A204.1 (cell line): ENCODE results near the gene MRPL43.

Source experiments
- FAIRE-seq: peaks from 2 replicates; lab custom pipeline; 2012; peaks lifted over from hg19 to GRCh38; lab: Jason Lieb, UNC

The MRPL43 gene

DNA sequence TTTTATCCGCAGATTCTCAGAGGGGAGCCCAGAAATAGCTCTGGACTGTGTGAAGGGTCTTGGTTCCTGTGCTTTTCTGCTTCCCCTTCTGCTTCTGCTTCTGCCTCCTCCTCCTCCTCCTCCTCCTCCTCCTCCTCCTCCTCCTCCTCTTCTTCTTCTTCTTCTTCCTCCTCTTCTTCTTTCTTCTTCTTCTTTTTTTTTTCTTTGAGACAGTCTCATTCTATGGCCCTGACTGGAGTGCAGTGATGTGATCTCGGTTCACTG is 32.1 kb upstream of the MRPL43 start:
- FAIRE-seq: no peak

DNA sequence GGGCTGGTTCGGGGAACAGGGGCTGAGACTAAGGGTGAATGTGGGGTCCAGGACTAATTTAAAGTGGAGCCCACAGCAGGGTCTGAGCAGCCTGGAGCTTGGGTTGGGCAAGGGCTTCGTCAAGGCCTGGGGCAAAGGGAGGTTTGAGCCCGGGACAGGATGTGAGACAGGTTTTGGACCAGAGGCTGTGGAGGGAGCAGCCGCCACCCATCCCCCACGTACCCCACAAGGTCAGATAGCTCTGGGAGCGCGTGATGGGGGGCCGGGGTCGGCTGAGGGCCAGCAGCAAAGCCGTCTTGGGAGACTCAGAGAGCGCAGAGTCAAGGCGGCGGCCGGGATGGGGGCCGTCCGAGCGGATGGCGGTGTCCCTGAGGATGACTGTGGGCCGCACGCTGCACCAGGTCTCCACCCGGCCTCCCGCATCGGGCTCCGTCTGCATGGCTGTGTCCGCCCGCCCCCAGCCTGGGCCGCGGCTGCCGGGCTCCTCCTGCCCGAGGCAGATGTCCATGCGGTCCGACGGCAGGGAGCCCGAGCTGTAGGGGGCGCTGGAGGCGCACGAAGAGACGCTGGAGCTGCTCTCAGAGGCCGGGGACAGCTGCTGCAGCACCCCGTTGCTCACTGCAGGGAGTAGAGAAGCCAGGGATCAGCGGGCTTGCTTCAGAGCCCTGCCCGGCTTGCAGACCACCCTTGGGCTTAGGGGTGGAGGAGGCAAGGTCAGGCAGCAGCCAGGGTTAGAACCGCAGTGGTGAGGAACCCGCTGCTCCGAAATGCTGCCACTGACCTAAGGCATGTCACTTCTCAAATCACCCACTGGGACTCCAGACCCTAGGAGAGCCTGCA is 31.5 kb upstream of the MRPL43 start:
- FAIRE-seq: no peak

DNA sequence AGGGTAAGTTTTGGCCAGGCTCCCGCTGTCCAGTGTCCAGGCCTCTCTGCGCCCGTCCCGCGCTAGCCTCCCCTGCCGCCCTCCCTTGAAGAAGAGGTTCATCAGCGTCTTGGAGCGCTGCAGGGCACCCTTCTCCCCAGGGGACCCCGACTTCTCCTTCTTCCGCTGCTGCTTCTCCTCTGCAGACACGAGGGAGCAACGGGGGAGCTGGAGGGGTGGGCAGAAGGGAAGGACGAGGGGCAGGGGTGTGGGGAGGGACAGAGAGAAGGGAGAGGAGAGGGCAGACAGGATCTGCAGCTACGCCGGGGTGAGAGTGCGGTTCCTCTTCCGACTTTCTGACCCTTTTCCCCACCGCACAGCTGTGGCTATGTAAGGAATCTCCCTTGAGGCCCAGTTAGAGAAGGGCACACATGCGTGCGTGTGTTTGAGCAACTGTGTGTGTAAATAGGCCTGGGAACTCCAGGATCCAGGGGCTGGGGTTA is 30.9 kb upstream of the MRPL43 start:
- FAIRE-seq: no peak

DNA sequence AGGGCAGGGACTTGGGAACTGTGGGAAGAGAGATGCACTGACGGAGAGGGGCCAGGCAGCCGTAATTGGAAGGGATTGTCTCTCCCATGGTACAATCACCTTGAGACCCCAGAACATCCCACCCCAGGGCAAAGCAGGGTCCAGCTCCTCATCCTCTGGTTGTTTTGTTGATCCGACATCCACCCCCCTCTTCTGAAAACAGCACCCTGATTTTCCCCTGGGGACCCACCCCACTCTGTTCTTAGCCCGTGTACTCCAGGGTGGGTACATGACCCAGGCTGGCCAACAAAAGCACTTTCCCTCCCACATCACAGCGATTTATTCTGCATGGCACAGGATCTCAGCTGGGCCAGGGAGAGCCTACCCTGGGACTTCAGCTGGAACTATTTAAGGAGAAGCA is 29.5 kb upstream of the MRPL43 start:
- FAIRE-seq: no peak

DNA sequence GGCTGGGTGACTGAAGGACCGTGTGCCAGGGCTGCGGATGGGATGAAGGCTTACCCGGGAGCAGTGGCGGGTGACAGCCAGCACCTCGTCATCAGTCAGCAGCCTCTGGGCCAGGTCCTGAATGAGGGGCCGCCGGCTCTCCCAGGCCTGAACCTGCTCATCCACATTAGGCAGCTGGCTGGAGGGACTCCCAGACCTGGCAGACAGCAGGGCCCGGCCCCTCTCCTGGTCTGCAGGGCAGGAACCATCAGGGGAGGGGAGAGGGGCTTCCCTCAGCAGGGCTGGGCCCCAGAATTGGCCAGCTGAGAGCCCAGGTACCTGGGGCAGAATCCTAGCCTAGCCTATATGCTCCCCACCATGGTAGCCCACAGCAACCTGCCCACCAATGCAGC is 28.3 kb upstream of the MRPL43 start:
- FAIRE-seq: no peak

DNA sequence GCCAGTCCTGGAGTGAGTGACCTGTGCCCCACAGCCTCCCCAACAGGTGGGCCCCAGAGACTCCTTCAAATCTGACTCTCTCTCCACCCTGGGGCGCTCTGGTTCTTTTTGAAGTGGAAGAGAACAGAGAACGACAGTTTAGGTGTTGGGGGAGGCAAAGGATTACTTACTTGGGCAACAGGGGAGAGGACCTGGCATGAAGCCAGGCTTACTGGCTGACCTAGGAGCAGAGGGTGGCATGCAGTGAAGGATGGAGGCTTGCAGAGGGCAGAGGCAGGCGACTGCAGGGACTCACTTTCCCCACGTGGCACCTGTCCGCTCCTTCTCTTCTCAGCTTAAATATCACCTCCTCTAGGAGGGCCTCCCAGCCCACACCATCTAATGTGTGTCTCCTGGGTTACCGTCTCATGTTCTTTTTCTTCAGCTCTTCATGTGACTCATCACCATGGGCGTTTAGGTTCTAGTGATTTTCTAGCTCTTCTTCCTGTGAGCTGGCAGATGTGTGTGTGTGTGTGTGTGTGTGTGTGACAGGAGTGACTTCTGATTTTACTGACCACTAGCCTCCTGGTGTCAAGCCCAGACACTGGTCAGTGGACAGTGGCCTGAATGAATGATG is 27.8 kb upstream of the MRPL43 start:
- FAIRE-seq: no peak

DNA sequence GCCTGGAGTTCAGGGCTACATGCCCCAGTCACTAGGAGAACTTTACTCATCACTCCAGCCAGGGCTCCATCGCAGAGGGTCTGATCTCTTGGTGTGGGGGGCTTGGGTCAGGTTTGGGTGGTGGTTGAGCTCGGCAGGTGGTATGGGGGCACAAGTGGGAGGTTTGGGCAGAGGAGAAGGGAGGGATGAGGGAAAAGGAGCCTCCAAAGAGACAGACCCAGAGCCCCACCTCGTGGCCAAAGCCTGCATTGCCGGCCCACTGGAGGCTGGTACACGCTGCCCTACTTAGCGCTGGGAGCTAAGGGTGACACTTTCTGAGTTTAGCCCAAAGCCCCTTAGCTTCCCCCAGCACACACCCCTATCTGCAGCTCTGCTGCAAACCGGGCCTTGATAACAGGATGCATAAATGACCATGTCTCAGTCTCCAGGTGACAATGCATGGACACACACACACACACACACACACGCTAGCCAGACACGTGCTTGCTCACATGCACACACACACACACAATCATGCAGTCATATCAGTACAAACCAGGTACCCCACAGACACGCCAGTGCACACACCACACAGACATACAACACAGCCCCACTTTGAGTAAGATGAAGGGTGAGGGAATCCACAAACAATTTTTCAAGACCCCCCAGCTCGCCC is 27.1 kb upstream of the MRPL43 start:
- FAIRE-seq: no peak

DNA sequence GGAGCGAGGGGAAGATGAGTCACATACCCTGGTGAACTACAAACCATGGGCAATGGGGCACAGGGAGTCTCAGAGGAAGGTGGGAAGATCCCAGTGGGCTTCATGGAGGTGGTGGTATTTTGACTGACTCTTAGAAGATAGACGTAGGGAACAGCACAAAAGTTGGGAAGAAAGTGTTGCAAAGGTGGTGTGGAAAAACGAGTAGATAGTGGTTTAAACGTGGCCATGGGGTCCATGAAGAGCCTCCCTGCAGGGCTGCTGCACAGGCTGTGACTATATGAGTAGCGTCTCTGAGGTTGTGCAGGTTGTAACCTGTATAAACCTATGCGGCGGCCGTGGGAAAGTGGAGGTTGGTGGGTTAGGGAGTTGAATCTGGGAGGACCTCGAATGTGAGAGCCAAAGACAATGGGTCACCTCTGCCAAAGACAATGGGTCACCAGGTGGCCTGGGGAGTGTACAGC is 26.1 kb upstream of the MRPL43 start:
- FAIRE-seq: no peak

DNA sequence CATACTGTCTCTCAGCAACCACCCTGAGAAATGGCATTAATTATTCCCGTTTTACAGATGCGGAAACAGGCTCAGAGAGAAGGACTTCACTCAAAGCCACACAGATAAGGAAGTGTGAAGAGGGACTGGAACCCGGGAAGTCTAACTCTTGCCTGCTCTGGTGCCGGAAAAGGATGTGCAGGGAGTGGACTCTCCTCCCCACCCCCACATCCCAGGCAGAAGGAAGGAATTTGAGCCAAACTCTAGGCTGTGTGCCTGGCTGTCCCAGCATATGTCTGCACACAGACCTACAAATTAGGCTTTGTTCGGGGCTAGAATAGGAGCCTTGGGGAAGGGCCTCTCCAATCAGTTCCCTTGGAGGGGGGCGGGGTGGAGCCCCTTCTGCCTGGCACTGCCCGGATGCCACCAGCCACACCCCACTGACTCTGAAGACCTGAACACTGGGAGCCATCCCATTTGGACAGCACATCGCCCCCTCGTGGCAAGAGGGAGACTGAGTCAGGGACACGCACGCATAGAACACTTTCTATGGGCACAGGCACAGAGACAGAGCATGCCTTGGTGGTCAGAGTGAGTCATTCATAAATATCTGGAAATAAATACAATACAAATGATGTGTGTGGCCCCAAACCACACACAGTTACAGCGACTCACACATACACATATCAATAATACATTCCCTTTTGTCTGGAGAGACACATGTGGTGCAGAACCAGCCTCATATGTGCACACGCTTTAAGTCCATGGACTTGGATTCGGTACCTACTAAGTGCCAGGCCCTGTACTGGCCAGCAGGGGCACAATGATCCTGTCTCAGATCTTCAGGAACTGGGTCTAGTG is 25.4 kb upstream of the MRPL43 start:
- FAIRE-seq: peak; percentile 16

DNA sequence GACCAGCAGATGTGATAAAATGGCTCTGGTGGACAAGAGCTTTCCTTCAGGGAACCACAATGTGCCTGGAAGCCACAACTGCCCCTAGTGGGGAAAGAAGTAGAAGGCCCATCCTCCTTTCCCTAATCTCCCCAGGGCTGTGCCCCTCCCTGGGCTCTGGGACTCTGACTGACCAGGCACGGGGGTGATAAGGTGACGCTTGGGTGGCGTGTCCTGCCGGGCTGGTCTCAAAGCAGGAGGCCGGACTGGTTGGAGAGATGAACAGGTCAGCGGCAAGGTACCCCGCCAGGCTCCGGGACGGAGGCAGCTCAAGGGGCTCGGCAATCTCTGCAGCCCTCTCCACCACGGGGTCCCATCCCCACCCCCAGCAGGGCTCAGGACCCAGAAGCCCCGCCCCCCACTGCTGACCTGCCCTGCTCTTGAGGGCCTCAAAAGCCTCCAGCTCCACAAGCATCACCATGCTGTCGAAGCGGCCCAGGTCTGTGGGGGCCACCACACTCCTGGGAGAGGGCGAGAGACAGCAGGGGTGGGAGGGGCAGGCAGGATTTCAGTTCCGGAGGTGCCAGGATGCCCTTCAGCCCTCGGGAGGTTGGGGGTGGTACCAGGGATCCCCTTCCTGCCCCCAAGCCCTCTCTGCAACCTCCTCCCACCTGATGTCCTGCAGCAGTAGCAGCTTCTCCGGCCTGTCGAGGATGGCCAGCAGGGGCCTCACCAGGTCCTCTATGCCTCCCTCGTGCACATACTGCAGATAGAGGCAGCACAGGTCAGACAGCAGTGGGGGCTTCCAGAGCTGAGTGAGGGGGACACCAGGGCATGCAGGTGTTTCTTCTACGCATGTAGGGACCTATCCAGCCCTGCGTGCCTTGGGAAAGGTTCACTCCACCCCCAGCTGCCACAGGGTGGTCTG is 24.5 kb upstream of the MRPL43 start:
- FAIRE-seq: no peak

DNA sequence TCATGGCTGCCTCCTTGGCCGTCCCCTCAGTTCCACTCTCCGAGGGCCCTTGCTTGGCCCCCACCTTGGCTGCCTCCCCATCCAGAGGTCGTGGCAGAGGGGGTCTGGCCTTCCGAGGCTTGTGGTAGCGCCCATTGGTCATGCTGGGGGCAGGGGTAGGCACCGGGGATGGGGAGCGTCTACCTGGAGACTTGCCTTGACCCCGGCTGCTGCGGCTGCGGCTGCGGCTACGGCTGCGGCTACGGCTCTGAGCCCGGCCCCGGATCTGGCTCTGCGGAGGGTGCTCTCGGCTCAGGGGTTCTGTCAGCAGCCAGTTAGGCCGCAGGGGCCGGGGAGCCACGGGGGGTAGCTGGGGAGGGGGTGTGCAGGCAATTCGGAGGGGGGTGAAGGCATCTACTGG is 23.0 kb upstream of the MRPL43 start:
- no peak for FAIRE-seq

DNA sequence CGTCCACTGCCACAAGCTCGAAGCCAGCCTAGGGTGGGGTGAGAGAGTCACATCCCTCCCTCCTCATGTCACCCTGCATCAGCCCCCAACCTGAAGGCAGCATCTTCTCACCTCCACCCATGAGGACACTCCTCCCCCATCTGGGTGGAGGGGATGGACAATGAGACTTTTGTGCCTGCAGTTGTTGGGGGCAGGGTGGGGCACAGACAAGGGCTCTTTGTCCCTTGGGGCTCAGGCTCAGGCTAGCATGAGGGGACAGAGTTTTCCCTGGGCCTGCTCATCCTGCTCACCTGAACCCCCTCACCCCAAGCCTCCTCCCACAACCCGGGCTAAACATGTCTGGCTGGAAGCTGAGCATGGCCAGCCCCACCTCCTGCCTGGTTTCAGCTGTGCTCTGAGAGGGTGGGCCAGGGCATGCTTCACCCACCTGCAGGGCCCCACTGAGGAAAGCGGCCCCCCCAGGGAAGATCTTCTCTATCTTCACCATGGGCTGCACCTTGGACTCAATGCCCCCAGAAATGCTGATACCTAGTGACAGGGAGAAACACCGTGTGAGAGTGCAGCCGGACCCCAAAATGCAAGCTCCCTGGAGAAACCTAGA is 21.6 kb upstream of the MRPL43 start:
- no peak for FAIRE-seq

DNA sequence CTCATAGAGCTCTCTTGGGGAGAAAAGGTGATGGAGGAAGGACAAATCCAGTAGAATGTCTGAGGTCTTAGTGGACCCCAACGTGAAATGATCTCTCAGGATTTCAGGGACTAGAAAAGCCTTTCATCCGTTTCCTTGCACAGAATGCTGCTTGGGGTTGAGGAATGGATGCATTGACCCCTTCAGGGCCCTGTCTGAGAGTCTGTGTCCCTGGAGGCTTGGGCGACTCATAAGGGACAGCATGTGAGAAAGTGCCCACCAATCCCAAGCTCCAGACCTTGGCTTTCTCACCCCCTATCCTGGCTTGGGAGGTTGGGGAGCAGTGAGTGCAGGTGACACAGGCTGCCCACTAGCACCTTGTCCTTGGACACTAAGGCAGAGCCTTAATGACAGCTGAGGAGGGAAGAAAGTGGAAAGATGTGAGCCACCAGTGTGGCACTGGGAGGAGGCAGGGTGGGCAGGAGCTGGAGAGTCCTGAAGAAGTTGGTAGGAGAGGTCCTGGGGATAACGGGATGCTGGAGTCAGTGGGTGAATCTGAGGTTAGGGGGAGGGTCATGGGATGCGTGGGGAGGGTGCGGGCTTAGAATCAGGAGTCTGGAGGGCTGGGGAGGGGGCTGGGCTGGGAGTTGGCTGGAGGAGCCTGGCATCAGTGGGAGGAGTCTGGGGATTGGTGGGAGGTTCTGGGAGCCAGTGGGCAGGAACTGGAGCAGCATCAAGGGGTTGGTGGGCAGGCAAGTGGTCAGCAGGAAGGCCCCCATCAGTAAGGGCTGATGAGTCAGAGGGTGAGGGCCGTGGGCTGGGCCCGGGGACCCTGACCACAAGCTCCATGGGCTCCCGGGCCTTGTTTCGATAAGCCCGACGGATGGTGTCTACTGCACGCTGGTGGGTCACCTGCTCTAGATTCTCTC is 20.9 kb upstream of the MRPL43 start:
- no peak for FAIRE-seq

DNA sequence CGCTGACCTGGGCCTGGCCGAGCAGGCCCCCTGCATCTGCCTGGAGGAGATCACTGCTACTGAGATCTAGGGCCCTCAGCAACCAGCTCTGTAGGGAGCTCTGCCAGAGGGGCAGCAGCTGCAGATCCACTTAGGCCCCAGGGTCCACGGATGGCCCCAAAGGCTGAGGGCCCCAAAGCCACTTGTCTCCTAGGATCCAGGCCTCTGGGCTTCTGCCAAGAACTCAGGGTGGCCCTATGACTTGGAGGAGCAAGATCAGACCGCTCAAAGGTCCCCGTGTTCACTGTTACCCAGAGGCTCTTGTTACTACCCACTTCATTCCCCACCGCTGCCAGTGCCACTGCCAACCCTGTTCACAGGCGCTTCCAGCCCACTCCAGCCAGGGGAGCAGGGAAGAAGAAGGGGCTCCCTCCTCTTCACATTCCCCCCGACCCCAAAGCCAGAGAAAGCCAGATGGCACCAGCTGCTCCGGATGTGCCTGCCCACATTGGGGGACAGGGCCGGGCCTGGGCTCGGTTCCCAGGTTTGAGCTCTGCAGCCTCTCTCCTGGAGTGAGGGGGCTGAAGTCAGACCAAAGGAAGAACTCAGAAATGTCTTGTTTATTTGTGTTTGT is 19.9 kb upstream of the MRPL43 start:
- FAIRE-seq: no peak

DNA sequence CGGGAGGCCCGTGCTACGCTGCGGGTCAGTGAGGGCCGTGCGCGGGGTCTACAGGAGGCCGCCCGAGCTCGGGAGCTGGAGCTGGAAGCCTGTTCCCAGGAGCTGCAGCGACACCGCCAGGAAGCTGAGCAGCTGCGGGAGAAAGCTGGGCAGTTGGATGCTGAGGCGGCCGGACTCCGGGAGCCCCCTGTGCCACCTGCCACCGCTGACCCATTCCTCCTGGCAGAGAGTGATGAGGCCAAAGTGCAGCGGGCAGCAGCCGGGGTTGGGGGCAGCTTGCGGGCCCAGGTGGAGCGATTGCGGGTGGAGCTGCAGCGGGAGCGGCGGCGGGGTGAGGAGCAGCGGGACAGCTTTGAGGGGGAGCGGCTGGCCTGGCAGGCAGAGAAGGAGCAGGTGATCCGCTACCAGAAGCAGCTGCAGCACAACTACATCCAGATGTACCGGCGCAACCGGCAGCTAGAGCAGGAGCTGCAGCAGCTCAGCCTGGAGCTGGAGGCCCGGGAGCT is 19.3 kb upstream of the MRPL43 start:
- FAIRE-seq: no peak

DNA sequence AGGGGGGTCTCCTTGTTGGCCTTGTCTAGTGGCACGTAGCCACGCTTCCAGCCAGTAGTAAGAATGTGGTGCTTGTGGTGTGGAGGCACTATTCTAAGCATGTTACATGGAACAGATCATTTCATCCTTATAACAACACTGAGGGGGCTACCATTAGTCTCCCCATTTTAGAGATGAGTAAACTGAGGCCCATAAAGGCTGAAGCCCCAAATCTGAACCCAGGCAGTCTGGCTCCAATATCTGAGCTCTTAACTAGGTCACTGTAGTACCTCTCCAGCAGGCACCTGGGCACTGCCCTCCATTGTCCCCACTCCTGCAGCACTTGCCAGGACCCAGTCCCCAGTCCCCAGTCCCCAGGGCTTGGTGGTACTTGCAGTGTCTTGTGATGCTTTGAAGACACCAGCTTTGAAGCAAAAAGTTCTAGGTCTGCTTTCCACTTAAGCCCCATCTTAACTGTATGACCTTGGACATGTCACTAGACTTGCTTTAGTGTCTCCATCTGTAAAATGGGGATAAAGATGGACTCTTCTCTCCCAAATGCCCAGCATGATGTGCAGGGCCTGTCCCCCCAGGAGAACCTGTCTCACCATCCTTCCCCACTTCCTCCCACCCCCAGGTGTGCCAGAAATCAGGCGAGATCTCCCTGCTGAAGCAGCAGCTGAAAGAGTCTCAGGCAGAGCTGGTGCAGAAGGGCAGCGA is 18.7 kb upstream of the MRPL43 start:
- no peak for FAIRE-seq

DNA sequence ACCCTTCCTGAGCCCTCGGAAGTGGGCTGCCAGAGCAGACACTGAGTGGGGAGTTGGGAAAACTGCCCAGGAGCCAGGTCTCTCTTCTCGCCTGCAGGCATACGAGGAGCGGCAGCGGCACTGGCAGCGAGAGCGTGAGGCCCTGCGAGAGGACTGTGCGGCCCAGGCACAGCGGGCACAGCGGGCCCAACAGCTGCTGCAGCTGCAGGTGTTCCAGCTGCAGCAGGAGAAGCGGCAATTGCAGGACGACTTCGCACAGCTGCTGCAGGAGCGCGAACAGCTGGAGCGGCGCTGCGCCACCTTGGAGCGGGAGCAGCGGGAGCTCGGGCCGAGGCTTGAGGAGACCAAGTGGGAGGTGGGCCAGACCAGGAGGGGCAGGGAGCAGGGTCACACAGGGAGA is 18.1 kb upstream of the MRPL43 start:
- FAIRE-seq: no peak

DNA sequence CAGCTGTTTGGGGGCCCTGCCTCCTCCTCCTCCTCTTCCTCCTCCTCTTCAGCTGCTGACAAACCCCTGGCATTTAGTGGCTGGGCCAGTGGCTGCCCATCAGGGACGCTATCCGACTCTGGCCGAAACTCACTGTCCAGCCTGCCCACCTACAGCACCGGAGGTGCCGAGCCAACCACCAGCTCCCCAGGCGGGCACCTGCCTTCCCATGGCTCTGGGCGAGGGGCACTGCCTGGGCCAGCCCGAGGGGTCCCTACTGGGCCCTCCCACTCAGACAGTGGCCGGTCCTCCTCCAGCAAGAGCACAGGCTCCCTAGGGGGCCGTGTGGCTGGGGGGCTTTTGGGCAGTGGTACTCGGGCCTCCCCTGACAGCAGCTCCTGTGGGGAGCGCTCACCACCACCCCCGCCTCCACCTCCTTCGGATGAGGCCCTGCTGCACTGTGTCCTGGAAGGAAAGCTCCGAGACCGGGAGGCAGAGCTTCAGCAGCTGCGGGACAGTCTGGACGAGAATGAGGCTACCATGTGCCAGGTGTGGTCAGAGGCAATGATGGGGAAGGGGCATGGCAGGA is 16.4 kb upstream of the MRPL43 start:
- no peak for FAIRE-seq
